Stimulated activated CD8-positive, alpha-beta memory T cell treated with anti-CD3 and anti-CD28 coated beads, Interleukin-4, amount 100 ng/mL, for 24 hours (primary cell): Measurements from ENCODE around the gene LRRTM4.
"Not testable (repeated sequence)": the region's sequence is repeated elsewhere in the genome, so short reads cannot be mapped to it uniquely, and the experiment has no call there.

ENCODE experiments used
- DNase-seq: peaks from one replicate; pipeline ENCODE4 v3.0.0-alpha.2; 2020; ENCODE audit warnings: low read depth

LRRTM4 gene

DNA sequence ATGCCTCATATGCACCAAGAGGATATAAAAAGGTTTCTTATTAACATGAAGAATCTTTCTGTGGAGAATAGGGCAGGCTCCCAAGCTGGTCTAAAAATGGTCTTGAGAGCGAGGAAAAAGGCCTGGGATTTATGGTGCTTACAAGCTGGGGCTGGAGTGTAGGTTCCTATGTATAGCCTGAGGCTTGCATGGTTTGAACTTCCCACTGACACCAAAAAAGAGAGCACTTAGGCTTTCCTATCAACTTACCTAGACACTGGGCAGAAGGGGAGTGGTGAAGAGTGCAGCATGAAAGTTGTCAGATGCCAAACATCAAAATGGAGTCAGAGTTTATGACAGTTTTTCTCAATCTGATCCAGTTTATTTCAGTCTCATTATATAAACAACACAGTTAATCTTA is 784.6 kb downstream of the LRRTM4 start:
- no peak for DNase-seq

DNA sequence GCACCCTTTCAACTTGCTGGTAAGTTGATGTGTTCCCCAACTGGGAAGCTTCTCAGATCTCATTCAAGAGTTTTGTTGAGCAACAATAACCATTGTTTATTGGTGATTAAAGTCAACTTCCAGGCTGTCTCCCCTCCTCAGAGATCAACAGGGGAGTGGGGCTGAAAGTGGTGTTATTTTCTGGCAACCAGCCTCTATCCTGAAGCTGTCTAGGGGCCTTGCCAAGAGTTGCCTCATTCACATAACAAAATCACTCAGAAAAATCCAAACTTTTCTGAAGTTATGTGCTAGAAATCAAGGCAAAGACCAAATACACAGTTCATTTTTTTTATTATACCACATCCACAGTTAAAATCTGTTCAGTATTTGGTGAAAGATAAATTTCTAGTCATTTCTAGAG is 788.4 kb downstream of the LRRTM4 start:
- DNase-seq: no peak

DNA sequence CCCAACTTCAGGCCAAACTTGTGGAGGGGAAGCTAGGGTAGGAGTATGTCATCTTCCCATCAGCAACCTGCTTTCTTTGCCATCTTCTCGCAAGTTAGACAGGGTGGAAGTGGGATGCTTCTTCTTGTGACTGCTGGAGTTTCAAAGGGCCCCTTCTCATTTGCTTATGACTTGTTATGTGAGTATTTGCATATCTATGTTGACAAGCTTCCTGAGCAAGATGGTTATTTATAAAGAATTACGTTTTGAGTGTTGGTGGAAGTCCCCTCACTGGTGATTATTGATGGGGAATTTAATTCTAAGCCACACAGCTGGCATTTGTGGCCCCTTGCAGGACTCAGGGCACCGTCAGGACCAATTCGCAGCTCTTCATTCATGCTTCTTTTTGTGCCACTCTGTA is 791.0 kb downstream of the LRRTM4 start:
- DNase-seq: no peak

DNA sequence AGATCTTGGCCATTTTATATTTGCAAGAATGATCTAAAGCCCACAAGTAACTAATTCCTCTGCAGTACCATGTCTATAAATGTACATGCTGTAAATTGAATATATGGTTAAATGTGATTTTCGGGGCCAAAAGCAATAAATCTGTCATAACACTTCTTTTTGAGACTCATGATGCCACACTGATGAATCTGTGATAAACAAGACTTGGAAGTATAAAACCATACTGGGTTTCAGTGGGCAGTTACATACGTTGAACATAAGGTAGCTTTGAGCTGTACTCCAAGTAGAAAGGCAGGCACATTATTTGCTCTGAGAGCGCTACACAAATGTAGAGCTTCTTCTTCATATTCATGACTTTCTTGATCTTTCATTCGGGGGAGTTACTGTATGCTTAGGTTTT is 792.2 kb downstream of the LRRTM4 start:
- no peak for DNase-seq

DNA sequence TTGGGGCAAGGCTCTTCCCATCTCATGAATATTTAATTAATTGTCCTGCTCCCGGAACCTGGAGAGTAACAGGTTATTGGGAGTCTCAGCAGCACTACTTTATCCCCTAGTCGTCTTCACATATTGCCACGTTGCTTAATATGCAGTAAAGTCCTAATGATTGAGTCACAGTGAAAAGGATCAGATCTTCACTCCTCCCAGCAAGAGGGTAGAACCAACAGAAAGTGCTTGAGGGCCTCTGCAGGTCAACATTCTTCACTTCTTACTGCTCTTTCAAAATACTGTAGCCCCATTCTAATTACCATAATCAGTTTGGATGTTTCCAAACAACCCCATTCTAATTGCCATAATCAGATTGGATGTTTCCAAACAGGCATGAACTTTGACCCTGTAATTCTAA is 801.0 kb downstream of the LRRTM4 start:
- DNase-seq: no peak

DNA sequence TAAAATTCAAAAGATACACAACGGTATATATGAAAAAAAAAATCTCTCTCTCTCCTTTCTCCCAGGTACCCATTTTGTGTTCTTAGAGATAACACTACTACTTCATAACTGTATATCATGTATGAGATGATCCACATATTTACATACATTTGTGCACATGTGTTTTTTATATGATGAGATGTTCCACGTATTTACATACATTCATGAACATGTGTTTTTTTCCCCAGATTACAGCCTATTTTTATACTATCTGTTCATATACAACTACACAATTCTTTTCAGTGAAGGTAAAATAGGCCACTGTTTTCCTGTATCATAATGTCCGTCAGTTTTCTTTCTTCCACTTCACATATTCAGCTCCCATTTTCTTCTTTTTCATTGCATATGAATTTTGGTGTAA is 808.9 kb downstream of the LRRTM4 start:
- no peak for DNase-seq

DNA sequence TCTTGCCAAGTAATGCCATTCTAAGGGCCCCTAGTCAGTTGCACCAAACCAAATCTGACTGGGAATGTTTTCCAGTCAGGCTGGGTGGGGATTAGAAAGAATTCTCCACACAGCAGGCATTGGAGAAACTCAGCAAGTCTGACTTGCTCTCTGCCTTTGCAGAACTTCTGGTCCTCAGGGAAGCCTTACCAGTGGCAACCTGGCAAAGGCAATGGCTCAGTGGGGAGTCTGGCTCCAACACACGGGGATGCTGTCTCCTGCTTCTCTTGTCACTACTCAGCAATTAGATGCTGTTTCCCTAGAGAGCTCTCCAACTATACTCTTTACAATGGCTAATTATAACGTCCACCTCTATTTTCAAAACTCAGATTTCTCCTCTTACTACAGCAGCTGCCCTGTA is 810.7 kb downstream of the LRRTM4 start:
- no peak for DNase-seq

DNA sequence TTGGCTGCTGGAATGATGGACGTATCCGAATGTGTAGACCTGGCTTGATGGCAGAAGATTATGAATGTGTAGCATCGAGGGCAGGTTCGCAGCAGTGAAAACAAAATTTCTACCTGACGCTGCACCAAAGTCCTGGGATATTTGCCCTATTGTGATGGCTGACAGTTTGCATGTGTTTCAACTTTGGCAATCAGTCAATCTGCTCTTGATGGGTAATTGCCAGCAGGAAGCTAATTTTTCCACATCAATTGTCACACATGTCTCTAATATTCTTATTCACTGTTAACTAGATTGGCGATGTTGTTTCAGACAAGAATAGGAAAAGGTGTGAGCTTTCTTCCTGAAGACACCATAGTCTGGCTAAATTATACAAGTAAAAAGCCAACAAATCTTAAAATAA is 821.3 kb downstream of the LRRTM4 start:
- no peak for DNase-seq

DNA sequence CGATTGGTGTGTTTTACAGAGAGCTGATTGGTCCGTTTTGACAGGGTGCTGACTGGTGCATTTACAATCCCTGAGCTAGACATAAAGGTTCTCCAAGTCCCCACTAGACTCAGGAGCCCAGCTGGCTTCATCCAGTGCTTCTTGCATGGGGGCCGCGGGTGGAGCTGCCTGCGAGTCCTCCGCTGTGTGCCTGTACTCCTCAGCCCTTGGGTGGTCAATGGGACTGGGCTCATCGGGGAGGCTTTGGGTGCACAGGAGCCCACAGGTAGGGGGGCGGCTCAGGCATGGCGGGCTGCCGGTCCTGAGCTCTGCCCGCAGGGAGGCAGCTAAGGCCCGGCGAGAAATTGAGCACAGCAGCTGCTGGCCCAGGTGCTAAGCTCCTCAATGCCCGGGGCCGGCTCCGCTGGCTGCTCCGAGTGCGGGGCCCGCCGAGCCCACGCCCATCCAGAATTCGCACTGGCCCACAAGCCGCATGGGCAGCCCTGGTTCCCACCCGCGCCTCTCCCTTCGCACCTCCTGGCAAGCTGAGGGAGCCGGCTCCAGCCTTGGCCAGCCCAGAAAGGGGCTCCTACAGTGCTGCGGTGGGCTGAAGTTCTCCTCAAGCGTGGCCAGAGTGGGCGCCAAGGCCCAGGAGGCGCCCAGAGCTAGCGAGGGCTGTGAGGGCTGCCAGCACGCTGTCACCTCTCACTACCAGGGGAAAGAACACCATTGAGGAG is 824.0 kb downstream of the LRRTM4 start:
- not testable (repeated sequence) for DNase-seq
